ENCODE results near the gene DNER. TPM values are rescaled to one million over a fixed set of nuclear protein-coding genes. Genes with fewer than 3 reads are reported as not detected.

Gene DNER
- total RNA-seq, 1 experiment from 2014 or later: 0.28 TPM

DNA sequence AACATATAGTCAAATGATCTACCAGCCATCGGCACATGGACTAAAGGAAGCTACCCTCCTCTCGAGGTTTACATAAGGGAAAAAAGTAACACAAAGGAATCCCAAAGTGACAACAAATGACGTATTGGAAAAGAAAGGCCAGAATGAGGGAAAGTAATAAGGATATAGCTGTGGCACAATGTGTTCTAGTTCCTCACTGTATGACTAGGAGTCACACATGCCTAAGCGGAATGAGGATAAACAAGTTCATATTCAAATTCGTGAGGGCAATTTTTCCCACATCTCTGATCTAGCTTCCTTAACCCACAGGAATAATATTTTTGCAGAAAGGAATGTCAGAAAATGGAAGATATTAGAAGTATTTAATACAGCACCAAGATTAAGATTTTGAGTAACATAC is 281.0 kb downstream of the DNER start:
- Histone ChIP-seq H3K9me3 (ENCODE audit: insufficient read depth, low read depth) (peaks cover 5% of the 10 kb centered on the region; the same call in 1 of the 2 replicates), H3K4me2 (no peak overlapping the region), H3K36me3 (ENCODE audit: low read depth) (no peaks in the 10 kb centered on the region), H3F3A (ENCODE audit: insufficient read depth, low read depth) (no peaks in the 10 kb centered on the region), H3K79me2 (ENCODE audit: low read depth) (no peaks in the 10 kb centered on the region), H3K4me1 (replicated peaks; ENCODE audit: insufficient read depth) (0 out of 2 replicates have a peak, but pooled peaks cover 10% of the 10 kb centered on the region), H3K27me3 (ENCODE audit: insufficient read depth, low read depth) (no peaks in the 10 kb centered on the region), H3K4me3 (no peak overlapping the region), H3K9me2 (ENCODE audit: insufficient read depth) (no peaks in the 10 kb centered on the region), H4K20me1 (ENCODE audit: insufficient read depth) (no peaks in the 10 kb centered on the region), H2AFZ (no peak overlapping the region), H3K27ac (no peak overlapping the region)
- POLR2A ChIA-PET (ENCODE audit: unreplicated experiment): no interaction called here
- TF ChIP-seq EZH2 (IDR thresholded peaks at IDR 0.05; ENCODE audit: low read depth) (no peak), CTCF (conservative IDR thresholded peaks at IDR 0.05) (no peak)
- CTCF ChIA-PET: interaction anchor here (1.1 to 1.2 kb wide), 2 partner anchors 151 to 153 kb away, joined by 3 to 5 read pairs; no protein-coding TSS in a partner anchor
- DNase-seq: no peak
- no TSS peak for BruUV-seq (replicated peaks)
- intact Hi-C loops (cut with micrococcal nuclease; ENCODE audit: unreplicated experiment): no loop called here

DNA sequence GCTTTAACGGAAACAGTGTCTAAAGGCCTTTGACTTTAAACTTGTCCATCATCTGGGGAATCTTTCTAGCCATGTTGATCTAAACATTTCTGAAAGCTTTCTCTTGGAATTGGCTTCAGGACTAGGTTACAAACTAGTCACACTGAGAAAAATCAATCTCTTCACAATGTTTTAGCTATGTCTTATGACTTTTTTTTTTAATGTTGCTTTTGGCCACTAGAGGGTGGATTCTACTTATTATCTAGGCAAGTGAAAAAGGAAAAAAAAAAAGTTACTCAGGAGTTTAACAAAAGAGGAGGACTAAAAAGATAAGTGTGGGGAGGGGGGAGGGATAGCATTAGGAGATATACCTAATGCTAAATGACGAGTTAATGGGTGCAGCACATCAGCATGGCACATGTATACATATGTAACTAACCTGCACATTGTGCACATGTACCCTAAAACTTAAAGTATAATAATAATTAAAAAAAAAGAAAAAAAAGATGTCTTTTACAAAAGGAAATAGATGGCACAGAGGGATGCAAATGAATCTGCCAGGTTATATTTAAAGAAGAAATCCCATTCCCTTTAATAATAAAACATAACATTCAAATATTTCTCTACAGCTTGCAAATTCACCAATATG is 282.9 kb downstream of the DNER start:
- Histone ChIP-seq H2AFZ (no peak overlapping the region; the same call in 1 of the 2 replicates), H3K27ac (no peak overlapping the region), H3K27me3 (ENCODE audit: insufficient read depth, low read depth) (no peaks in the 10 kb centered on the region), H3K4me3 (no peak overlapping the region), H4K20me1 (ENCODE audit: insufficient read depth) (no peaks in the 10 kb centered on the region), H3K36me3 (ENCODE audit: low read depth) (no peaks in the 10 kb centered on the region), H3K9me3 (ENCODE audit: insufficient read depth, low read depth) (peaks cover 5% of the 10 kb centered on the region; the same call in 1 of the 2 replicates), H3K4me1 (replicated peaks; ENCODE audit: insufficient read depth) (0 out of 2 replicates have a peak, but pooled peaks cover 10% of the 10 kb centered on the region), H3K79me2 (ENCODE audit: low read depth) (no peaks in the 10 kb centered on the region), H3F3A (ENCODE audit: insufficient read depth, low read depth) (no peaks in the 10 kb centered on the region), H3K9me2 (ENCODE audit: insufficient read depth) (no peaks in the 10 kb centered on the region), H3K4me2 (no peak overlapping the region)
- BruUV-seq (replicated peaks): no TSS peak
- ChIA-PET CTCF (interaction anchor here (0.6 to 1.0 kb wide), 8 partner anchors 14 to 344 kb away, joined by 3 to 30 read pairs (median 6); no protein-coding TSS in a partner anchor), POLR2A (ENCODE audit: unreplicated experiment) (no interaction called here)
- intact Hi-C loops (cut with micrococcal nuclease; ENCODE audit: unreplicated experiment): loop anchor here (1.0 kb wide), 2 partner anchors 156 to 285 kb away; no protein-coding TSS in a partner anchor
- TF ChIP-seq CTCF (conservative IDR thresholded peaks at IDR 0.05) (peak; percentile 75), EZH2 (IDR thresholded peaks at IDR 0.05; ENCODE audit: low read depth) (no peak)
- peak in 1 of 2 experiments; percentile 62 for DNase-seq

GRCh38 chr2:229429589-229429988 is 284.8 kb downstream of the DNER start:
- H3K36me3 ChIP-seq (ENCODE audit: low read depth): no peaks in the 10 kb centered on the region
- BruUV-seq (replicated peaks): no TSS peak

More at GRCh38 chr2:229429589-229429988, 284.8 kb downstream of the DNER start:
- 0 out of 2 replicates have a peak, but pooled peaks cover 9% of the 10 kb centered on the region for H3K4me1 ChIP-seq (replicated peaks; ENCODE audit: insufficient read depth)
- no peaks in the 10 kb centered on the region for H3K9me2 ChIP-seq (ENCODE audit: insufficient read depth)
- no peaks in the 10 kb centered on the region for H3F3A ChIP-seq (ENCODE audit: insufficient read depth, low read depth)
- no peak overlapping the region for H3K27ac ChIP-seq
- no peaks in the 10 kb centered on the region for H3K27me3 ChIP-seq (ENCODE audit: insufficient read depth, low read depth)
- H3K4me3 ChIP-seq: no peak overlapping the region
- no peak for TF ChIP-seq EZH2 (IDR thresholded peaks at IDR 0.05; ENCODE audit: low read depth)
- no peak for TF ChIP-seq CTCF (conservative IDR thresholded peaks at IDR 0.05)
- H2AFZ ChIP-seq: no peak overlapping the region
- H3K4me2 ChIP-seq: no peak overlapping the region
- no peaks in the 10 kb centered on the region for H3K9me3 ChIP-seq (ENCODE audit: insufficient read depth, low read depth)
- DNase-seq: no peak
- CTCF ChIA-PET: no interaction called here
- H4K20me1 ChIP-seq (ENCODE audit: insufficient read depth): no peaks in the 10 kb centered on the region
- POLR2A ChIA-PET (ENCODE audit: unreplicated experiment): no interaction called here
- intact Hi-C loops (cut with micrococcal nuclease; ENCODE audit: unreplicated experiment): no loop called here
- no peaks in the 10 kb centered on the region for H3K79me2 ChIP-seq (ENCODE audit: low read depth)
